HG02759 (cell line): Measurements from ENCODE around the gene PPL.

Source experiments
- ATAC-seq: cut with Tn5 transposase; IDR thresholded peaks from one replicate; pipeline ENCODE4 v1.9.1; 2021; ENCODE audit warnings: mild to moderate bottlenecking, moderate library complexity; ENCODE audit not compliant: unreplicated experiment

PPL gene

GRCh38 chr16:4892361-4893102 is 44.4 kb downstream of the PPL start:
- no peak for ATAC-seq

- ATAC-seq = no peak
Measured at GRCh38 chr16:4891886-4892216, 45.1 kb downstream of the PPL start.

- no peak for ATAC-seq
Measured at GRCh38 chr16:4891097-4891885, 45.7 kb downstream of the PPL start.

GRCh38 chr16:4890686-4891085 is 46.3 kb downstream of the PPL start:
- ATAC-seq = no peak

GRCh38 chr16:4890026-4890425 is 46.9 kb downstream of the PPL start:
- no peak for ATAC-seq

- no peak for ATAC-seq
Measured at GRCh38 chr16:4888428-4889135, 48.4 kb downstream of the PPL start.

GRCh38 chr16:4886151-4886550 is 50.8 kb downstream of the PPL start:
- no peak for ATAC-seq

- no peak for ATAC-seq
Measured at GRCh38 chr16:4884972-4885874, 51.7 kb downstream of the PPL start.

- ATAC-seq = no peak
Measured at GRCh38 chr16:4884209-4884608, 52.7 kb downstream of the PPL start.

- no peak for ATAC-seq
Measured at GRCh38 chr16:4883501-4883900, 53.4 kb downstream of the PPL start.

- no peak for ATAC-seq
Measured at GRCh38 chr16:4882633-4883285, 54.2 kb downstream of the PPL start.

- ATAC-seq = no peak
Measured at GRCh38 chr16:4882000-4882632, 54.8 kb downstream of the PPL start.

GRCh38 chr16:4880006-4880580 is 56.9 kb downstream of the PPL start:
- no peak for ATAC-seq

- ATAC-seq = no peak
Measured at GRCh38 chr16:4879049-4879448, 57.9 kb downstream of the PPL start.

- no peak for ATAC-seq
Measured at GRCh38 chr16:4877380-4877685, 59.6 kb downstream of the PPL start.

GRCh38 chr16:4876646-4877379 is 60.1 kb downstream of the PPL start:
- no peak for ATAC-seq

- no peak for ATAC-seq
Measured at GRCh38 chr16:4874666-4875065, 62.3 kb downstream of the PPL start.

- no peak for ATAC-seq
Measured at GRCh38 chr16:4873091-4873490, 63.9 kb downstream of the PPL start.

GRCh38 chr16:4871071-4871470 is 65.9 kb downstream of the PPL start:
- ATAC-seq = no peak
